Stomach (tissue), 4 donors: Measurements from ENCODE around the gene COMMD3.

ENCODE experiments used
- CTCF ChIP-seq, 7 experiments: fragments of 450-650 bp in 4 of 7; fragments of 200-600 bp in 3 of 7; sonication (generic) in 3 of 7; IDR thresholded peaks; one replicate each; pipeline ENCODE4 v1.5.1; 2016 to 2019; ENCODE audit warnings: antibody characterized with exemption in 7 of 7, control low read depth in 2 of 7, mild to moderate bottlenecking in 1 of 7
- EP300 ChIP-seq: sonication (generic); formaldehyde crosslinking; IDR thresholded peaks from one replicate; pipeline ENCODE4 v1.6.1; 2017; ENCODE audit warnings: antibody characterized with exemption
- POLR2A ChIP-seq, 4 donors: fragments of 450-650 bp; IDR thresholded peaks; one replicate each; pipeline ENCODE4 v1.6.1; 2016; ENCODE audit warnings: antibody characterized with exemption in 4 of 4, control low read depth in 2 of 4, mild to moderate bottlenecking in 1 of 4, moderate library complexity in 1 of 4

GRCh38 chr10:22308390-22308789, 7.8 kb upstream of the COMMD3 start:
- no peak for TF ChIP-seq CTCF (IDR thresholded peaks at IDR 0.05)
- TF ChIP-seq EP300 = no peak
- TF ChIP-seq POLR2A (IDR thresholded peaks at IDR 0.05) = no peak
